COR-L47 (cell line): ENCODE measurements around the gene PRRG4.
"Not testable (repeated sequence)": the region's sequence is repeated elsewhere in the genome, so short reads cannot be mapped to it uniquely, and the experiment has no call there.

Source experiments
- DNase-seq: peaks from one replicate; lab custom pipeline; 2025; lab: John Stamatoyannopoulos, UW

The PRRG4 gene

DNA sequence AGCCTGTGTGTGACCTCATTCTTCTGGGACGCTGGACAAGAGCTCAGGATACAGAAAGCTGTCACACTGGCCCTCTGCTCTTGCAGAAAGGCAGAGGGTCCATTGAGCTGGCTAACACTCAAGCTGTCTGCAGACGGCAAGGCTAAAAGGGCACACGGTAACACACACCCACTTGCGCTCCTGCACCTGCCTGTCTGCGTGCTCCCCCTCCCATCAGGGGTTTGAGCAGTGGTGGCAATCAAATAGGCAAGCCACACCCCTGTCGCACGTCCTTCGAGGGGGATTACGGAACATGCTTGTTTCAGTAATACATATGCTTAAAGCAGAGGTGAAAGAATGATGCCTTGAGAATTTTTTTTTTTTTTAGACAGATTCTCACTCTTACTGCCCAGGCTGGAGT, 55.8 kb downstream of the PRRG4 start:
- DNase-seq = no peak

DNA sequence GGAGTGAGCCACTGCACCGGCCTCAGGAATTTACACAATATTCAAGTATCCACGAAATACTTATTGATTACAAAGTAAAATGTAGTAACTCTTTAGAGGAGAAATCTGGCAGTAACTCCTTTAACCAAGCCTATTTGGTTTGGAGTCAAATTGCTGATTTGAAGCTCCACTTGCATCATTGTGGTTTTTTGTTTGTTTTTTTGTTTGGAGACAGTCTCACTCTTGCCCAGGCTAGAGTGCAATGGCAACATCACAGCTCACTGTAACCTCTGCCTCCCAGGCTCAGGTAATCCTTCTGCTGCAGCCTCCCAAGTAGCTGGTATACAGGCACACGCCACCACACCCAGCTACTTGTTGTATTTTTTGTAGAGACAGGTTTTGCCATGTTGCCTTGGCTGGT, 56.5 kb downstream of the PRRG4 start:
- DNase-seq = no peak

DNA sequence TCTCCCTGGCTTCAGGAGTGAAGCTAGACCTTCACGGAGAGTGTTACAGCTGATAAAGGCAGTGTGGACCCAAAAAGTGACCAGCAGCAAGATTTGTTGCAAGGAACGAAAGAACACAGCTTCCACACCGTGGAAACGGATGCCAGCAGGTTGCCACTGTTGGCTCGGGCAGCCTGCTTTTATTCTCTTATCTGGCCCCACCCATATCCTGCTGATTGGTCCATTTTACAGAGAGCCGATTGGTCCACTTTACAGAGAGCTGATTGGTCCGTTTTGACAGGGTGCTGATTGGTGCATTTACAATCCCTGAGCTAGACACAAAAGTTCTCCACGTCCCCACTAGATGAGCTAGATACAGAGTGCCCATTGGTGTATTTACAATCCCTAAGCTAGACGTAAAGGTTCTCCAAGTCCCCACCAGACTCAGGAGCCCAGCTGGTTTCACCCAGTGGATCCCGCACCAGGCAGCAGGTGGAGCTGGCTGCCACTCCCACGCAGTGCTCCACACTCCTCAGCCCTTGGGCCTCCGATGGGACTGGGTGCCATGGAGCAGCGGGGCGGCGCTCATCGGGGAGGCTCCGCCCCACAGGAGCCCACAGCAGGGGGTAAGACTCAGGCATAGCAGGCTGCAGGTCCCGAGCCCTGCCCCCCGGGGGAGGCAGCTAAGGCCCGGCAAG, 58.1 kb downstream of the PRRG4 start:
- not testable (repeated sequence) for DNase-seq

DNA sequence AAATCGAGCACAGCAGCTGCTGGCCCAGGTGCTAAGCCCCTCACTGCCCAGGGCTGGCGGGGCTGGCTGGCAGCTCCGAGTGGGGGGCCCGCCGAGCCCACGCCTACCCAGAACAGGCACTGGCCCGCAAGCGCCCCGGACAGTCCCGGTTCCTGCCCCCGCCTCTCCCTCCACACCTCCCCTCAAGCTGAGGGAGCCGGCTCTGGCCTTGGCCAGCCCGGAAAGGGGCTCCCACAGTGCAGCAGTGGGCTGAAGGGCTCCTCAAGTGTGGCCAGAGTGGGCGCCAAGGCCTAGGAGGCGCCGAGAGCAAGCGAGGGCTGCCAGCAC, 58.6 kb downstream of the PRRG4 start:
- not testable (repeated sequence) for DNase-seq

DNA sequence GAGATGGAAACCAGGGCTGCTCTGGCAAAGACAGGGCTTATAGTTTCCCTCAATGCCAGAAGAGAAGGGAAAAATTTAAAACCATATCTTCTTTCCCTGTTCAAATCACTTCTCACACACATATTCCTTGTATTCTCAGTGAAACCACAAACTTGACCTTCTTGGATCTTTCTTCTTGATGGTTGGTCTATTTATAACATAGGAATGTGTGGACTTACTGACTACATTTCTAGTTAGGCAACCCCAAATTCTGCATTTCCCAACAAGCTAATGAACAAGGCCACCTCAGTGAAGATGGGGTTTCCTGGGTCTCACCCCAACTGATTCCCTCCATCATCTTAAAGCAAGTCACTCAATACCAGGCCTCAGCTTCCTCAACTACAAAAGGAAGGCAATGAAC, 59.1 kb downstream of the PRRG4 start:
- DNase-seq = no peak

DNA sequence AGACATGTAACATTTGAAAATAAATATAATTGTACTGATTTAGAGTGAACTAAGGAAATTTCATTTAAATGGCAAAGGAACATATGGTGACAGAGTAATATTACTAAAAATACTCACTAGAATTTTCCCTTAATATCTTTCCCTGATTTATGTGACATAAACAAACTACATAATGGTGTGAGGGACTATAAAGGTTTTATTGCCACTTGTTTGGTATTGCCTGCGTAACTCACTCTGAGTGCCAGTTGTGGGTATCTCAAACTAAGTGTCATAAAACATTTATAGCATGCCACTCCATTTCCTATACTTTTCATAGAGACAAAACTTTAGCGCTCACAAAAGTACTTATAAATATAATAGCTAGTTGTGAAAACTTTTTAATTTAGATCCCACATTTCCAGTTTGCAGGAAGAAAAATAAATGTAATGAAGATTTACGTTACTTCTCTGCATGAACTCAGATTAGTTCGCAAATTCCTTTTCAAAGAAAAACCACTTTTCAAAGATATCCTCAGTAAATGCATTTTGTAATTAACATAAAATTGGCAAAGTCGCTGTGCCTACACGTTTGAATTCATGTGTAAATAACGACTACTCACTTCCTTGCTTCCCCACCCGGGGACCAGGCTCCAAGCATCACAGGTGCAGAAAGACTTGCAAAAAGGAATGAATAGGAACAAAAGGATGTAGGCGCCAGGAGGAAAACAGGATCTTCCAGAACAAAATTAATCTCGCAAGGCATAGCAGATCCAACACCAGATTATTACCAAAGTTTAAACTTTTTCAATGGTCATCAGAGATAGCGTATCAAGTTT, 61.3 kb downstream of the PRRG4 start:
- peak; percentile 40 for DNase-seq

DNA sequence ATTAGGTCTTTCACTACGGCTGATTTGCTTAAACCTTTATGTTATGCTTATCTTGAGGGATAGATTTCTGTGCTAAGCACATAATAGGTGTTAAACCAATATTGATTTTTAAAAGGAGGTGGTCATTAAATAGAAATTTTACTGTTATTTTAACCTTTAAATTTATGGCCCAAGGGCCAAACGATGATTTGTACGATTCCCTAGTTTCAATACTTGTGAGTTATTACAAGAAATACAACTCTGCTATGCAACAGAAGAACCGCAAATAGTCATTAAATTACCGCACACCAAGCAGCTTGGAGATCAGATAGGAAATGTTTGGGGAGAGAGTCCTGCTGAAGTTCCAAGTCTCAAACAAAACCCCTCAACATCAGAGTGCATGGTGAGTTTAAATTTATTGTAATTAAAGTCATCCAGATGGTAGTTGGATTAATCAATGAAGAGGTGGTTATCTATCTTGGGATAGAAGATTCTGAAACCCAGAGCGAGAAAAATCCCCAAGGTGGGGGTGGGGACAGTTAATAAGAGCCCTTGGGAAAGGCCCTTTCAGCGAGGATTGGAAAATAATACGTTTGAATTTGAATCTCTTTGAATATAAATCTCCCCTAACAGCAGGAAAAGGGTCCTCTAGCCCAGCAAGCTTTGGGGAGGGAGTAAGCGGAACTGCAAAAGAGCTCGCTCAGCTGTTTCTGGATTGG, 62.1 kb downstream of the PRRG4 start:
- peak; percentile 13 for DNase-seq

DNA sequence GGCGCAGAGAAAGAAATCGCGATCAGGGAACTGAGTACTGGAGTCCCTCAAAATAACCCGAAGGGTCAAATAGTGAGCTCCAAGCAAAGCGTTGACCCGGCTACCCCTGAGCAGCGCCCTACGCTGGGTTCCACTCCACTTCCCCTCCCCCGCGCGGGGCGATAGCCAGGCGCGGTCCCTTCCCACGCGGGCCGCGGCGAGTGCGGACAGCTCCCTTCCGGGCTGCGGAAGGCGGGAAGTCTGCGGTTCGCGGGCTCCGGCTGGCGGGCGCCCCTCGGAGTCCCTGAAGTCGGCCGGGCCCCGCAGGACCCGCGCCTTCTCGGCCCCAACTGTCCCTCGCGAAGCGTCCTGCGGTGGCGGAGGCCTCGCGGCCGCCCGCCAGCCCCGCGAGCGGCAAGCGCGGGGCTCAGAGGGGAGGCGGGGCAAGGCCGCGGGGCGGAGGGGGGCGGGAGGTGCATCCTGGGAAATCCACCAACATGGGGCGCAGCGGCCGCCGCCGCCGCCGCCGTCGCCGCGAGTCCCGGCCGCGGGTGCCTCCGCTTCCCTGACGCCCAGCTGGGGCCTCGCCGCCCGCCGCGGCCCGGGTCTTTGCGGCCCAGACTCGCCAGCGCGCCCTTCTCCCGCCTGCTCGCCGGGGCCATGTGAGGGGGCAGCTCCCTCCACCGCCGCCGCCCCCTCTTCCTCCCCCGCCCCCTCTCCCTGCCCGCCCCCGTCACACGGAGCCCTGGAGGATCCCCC, 62.8 kb downstream of the PRRG4 start, which contains the start of gene QSER1:
Gene QSER1, plus strand, starts transcription at position 457 of the 738 bp plus-strand sequence. CDS start 315 bp downstream, outside the sequence.
- peak; percentile 79 for DNase-seq

DNA sequence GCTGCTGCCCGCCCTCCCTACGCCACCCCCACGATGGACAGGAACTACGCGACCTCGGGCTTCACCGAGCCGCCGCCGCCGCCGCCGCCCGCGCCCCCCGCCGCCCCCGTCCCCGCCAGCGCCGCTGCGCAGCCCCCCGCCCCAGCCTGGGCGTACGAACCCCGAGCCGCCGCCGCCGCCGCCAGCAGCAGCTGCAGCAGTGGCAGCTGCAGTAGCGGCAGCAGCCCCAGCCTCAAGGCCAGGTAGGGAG, 63.3 kb downstream of the PRRG4 start:
- no peak for DNase-seq

DNA sequence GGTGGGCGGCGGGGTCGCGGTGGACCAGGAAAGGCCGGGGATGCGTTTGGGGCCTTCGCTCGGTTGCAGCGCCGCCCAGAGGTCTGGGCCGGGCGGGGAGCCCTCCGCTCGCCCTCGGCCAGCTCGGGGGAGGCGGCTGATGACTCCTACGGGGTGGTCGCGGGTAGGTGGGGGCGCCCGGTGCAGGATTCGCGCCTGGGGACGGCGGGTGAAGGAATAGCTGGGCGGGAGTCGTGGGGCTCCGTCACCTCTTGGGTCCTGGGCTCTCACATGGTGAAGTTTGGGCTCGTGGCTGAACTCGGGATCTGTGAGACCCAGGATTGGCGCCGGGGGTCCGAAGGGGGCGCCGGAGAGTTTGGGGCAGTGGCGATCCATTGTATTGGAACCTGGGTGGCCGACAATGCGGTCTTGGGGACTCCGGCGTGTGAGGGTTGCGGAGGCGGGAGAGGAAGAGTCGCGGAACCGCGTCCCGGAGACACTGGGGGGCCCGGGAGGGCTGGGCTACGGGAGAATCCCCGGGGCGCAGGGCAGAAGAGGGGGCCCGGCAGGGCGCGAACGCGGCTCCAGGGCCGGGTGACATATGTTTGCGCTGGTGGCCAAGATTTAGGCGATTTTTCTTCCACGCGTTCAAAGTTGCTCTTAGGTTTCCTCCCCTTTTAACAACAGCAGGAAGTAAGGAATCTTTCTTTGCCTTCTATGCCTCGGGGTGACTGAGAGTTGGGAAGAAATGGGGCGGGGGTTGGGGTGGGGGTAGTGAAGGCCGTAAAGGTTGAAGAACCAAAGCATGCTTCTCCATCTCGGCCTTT, 63.8 kb downstream of the PRRG4 start:
- DNase-seq = peak; percentile 45

DNA sequence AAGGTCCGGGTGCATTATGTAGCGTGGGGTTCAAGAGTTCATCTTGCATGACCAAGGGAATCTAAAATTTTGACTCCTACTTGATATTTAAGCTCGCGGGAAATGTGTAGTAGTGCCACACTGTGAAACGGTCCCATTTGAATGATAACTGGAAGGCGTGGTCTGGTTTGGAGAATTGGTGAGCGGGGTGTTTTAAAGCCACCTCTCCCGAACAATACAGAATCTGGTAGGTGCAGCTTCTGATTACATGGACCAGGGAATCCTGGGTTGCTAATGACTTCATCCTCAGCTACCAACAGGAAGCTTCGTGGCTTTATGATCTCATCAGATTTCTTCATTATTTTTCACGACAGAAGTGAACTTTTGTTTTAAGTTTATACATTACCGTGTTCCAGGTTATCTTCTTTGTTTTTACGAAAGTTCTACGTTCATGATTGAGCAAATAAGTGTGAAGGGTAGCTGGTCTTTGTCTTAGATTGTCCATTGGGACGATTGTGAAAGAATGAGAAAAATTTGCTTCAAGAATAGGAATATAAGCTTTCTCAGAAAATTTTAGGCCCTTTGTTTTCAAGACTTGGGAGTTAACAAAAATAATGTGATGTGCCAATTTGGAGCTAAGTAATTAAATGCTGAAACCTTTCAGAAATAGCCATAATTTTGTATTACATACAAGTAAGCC, 64.6 kb downstream of the PRRG4 start:
- peak; percentile 81 for DNase-seq

DNA sequence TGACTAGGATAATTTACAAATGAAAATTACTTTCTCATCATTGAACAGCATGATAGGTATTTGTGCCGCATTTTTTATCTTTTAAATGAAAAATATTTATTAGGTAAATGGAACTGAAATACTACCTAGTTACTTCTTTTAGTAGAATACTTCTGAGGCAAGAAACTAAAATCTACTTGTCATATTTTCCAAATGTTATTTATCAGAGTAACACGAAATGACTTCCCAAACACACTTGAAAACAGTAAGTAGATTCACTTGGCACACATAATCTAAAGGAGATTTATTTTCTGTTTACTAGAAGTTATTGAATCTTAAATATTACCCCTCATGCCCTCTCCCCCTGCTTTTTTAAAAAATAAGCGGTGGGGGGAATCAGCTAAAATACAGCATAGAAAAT, 65.2 kb downstream of the PRRG4 start:
- DNase-seq = no peak

DNA sequence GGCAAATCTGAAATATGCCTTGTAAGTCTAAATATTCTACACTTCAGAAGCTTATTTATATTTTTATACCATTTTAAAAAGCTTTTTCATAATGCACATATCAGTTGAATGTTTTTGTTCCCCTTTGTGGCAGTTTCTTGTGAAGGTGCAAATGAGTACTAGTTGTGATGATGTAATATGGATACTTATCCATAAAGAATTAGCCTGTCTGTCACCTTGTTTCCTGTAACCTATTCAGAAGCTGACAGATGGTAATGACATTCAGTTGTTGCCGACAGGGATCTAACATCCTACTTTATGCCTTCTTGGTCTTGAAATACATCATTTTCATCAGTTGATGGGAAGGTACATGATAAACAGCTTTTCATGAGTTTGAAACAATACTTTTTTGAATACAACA, 65.7 kb downstream of the PRRG4 start:
- DNase-seq = no peak

DNA sequence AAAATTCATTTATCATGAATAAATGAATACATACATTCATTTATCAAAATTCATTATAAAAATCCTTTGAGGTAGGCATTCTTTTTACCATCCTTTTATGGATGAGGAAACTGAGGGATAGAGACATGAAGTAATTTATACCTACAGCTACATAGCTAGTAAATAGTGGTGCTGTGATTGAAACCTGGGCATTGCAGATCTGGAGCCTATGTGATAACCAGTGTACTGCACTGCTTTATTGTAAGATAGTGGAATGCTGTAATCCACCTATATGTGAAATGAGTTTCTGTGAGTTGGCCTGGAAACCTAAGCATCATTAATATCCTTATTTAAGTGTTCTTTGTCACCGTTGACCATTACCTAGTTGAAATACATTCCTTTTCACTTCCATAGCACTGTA, 67.4 kb downstream of the PRRG4 start:
- no peak for DNase-seq

DNA sequence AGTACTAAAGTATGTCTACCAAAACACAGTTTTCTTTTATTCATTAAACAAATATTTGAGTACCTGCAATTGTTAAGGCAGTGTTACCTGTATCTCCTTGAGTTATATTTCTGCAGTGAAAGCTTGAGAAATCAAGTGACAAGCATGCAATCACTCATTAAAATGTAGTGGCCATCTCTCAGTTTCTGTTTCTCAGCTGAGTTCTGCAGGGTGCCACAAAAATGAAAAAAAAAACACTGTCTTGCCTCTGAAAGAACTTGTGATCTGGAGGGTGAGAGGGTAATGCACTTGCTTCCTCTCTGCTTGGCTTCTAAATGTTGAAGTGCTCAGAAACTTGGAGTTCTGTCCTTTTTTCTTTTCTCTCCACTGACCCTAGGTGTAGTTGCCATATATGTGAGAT, 69.7 kb downstream of the PRRG4 start:
- no peak for DNase-seq

DNA sequence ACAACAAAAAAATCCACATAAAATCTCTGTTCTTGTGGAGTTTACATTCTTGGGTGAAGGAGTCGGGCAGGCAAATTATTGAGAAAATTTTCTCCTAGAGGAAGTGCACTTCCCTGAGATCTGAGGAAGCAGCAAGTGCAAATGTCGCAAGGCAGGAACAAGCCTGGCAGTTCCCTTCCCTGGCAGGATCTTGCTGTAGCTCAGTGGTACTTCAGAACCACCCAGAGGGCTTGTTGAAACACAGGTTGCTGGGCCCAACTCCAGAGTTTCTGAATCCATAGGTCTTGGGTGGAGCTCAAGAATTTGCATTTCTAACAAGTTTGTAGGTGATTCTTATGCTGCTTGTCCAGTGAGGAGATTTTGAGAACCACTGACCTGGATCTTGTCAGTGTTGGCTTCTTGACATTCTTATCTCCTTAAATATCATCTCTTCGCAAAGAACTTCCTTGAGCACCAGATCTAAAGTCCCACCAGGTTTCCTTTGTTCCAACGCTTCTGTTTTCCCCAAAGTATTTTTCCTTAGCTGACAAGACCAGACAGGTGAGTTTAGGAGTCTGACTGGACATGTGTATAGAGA, 72.5 kb downstream of the PRRG4 start:
- no peak for DNase-seq

DNA sequence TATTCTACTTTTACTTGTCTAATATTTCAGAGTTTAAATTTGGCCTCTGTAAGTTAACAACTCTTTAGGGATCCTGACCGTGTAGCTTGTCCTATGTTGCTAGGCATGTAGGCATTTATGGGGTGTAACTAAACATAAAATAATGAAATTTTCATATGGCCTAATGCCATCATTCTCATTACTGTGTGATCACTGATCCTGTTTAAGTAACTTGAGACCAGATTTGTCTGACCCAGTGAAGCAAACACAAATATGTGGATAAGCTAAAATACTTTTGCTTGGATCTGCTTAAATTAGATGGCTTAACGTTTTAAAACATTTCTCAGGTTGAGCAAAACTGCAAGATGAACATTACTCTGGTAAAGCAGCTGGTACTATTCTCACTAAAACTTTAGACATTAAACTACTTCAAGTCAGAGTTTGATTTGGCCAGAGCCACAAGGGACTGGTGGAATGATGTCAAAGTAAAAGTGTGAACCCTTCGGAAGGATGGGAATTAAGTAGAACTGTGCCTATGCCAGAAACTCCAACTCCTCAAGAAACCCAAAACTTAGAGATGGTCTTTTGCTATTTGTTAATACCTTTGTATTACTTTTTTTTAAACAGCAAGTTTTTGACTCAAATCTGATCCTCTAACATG, 75.4 kb downstream of the PRRG4 start:
- DNase-seq = no peak
